Chondrocyte (in vitro differentiated cells): Measurements from ENCODE around the gene IGFBP2. TPM values are rescaled to one million over a fixed set of nuclear protein-coding genes. Genes with fewer than 3 reads are reported as not detected.

Experiments used
- DNase-seq: peaks from one replicate; pipeline ENCODE4 v3.0.0; 2021; ENCODE audit warnings: mixed read lengths, low spot score
- H3K27ac Mint-ChIP-seq: one replicate; pipeline ENCODE4 v1.8.0; 2021; ENCODE audit warnings: mild to moderate bottlenecking, moderate library complexity, mixed read lengths; ENCODE audit not compliant: unreplicated experiment
- H3K27me3 Mint-ChIP-seq: 2 replicates; pipeline ENCODE4 v1.8.0; 2021; ENCODE audit warnings: low read depth, mixed read lengths
- H3K36me3 Mint-ChIP-seq: 2 replicates; pipeline ENCODE4 v1.8.0; 2021; ENCODE audit warnings: low read depth, mixed read lengths
- H3K4me1 Mint-ChIP-seq: 2 replicates; pipeline ENCODE4 v1.8.0; 2021; ENCODE audit warnings: low read depth, mild to moderate bottlenecking, mixed read lengths
- H3K4me3 Mint-ChIP-seq: one replicate; pipeline ENCODE4 v1.8.0; 2021; ENCODE audit warnings: mild to moderate bottlenecking, moderate library complexity, mixed read lengths; ENCODE audit not compliant: unreplicated experiment
- H3K9me3 Mint-ChIP-seq: 2 replicates; pipeline ENCODE4 v1.8.0; 2021; ENCODE audit warnings: low read depth, mixed read lengths
- total RNA-seq: library from RNA; stranded (reverse); gene quantifications from 3 replicates; pipeline ENCODE4 v1.2.1, GENCODE V29; 2021
- TF ChIP-seq, protein P1 (sequence below): fragments of 200-600 bp; sonication (generic); IDR thresholded peaks from 2 replicates; pipeline ENCODE4 v1.5.0; 2021; ENCODE audit warnings: antibody characterized with exemption, mild to moderate bottlenecking, moderate library complexity

The IGFBP2 gene
- total RNA-seq, 1 donor from 2014 or later, result 1,848 TPM

DNA sequence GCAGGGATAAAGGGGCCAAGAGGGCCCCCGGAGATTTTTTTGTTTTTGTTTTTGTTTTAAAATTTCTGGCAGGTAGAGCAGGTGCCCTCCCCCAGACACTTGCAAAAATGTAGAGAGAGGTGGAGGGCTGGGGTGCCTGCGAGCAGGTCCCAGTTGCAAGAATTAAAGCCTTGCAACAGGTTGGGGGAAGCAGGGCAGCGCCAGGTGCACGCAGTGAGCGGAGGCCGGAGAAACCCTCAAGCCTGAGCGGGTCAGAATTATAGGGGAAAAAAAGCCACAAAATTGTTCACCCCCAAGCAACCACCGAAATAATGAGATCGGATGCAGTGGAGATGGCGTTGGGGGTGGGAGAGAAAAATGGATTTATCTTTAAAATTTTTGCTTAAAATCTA, 61.6 kb downstream of the IGFBP2 start:
- Mint-ChIP-seq H3K4me1 (peaks cover 61% of the 10 kb centered on the region), H3K27ac (peak overlapping the region; percentile 90), H3K4me3 (peak overlapping the region; percentile 95), H3K9me3 (no peaks in the 10 kb centered on the region), H3K36me3 (no peaks in the 10 kb centered on the region), H3K27me3 (no peaks in the 10 kb centered on the region)
- DNase-seq, result no peak
- TF ChIP-seq, protein P1, sequence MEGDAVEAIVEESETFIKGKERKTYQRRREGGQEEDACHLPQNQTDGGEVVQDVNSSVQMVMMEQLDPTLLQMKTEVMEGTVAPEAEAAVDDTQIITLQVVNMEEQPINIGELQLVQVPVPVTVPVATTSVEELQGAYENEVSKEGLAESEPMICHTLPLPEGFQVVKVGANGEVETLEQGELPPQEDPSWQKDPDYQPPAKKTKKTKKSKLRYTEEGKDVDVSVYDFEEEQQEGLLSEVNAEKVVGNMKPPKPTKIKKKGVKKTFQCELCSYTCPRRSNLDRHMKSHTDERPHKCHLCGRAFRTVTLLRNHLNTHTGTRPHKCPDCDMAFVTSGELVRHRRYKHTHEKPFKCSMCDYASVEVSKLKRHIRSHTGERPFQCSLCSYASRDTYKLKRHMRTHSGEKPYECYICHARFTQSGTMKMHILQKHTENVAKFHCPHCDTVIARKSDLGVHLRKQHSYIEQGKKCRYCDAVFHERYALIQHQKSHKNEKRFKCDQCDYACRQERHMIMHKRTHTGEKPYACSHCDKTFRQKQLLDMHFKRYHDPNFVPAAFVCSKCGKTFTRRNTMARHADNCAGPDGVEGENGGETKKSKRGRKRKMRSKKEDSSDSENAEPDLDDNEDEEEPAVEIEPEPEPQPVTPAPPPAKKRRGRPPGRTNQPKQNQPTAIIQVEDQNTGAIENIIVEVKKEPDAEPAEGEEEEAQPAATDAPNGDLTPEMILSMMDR, result no peak

DNA sequence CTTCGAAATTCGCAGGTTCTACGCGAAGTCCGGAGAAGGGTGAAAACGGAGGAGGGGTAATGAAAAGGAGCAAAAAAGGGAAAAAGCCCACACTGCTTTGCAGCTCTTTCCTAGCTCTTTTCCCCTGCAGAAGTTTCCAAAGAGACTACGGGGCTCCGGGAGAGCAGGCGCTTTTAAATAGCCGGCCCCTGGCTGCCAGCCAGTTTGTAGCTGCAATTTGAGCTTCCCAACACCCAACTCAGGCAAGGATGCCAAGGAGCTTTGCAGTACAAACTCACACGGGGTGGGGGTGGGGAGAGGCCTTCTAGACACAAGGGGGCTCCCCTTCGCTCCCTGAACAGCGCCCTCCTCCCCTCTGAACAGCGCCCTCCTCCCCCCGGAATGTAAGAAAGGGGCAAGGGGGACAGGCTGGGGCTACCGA, 62.2 kb downstream of the IGFBP2 start, which contains the start of gene IGFBP5:
IGFBP5 (minus strand) TSS at position 149 of the 421 bp plus-strand sequence. CDS start 774 bp downstream, outside the sequence.
- Mint-ChIP-seq H3K4me3 (peak within 1 kb of the TSS; percentile 95), H3K9me3 (no peaks in the 10 kb centered on the region), H3K27ac (peak within 1 kb of the TSS; percentile 93), H3K36me3 (no peaks in the 10 kb centered on the region), H3K4me1 (peaks cover 55% of the 10 kb centered on the region), H3K27me3 (no peaks in the 10 kb centered on the region)
- TF ChIP-seq, protein P1, result peak; percentile 53
- no peak for DNase-seq

- TF ChIP-seq, protein P1, result no peak
Measured at GRCh38 chr2:216696321-216696720, 63.1 kb downstream of the IGFBP2 start.

GRCh38 chr2:216696751-216697560, 63.7 kb downstream of the IGFBP2 start:
- peak overlapping the region; percentile 36 for H3K4me3 Mint-ChIP-seq
- no peak for DNase-seq
- peak overlapping the region; percentile 67 for H3K27ac Mint-ChIP-seq

More at GRCh38 chr2:216696321-216696720, 63.1 kb downstream of the IGFBP2 start:
- no peak for DNase-seq
- no peak overlapping the region for H3K4me3 Mint-ChIP-seq
- no peaks in the 10 kb centered on the region for H3K36me3 Mint-ChIP-seq
- peaks cover 49% of the 10 kb centered on the region for H3K4me1 Mint-ChIP-seq
- no peaks in the 10 kb centered on the region for H3K27me3 Mint-ChIP-seq
- peak overlapping the region; percentile 67 for H3K27ac Mint-ChIP-seq
- no peaks in the 10 kb centered on the region for H3K9me3 Mint-ChIP-seq

DNA sequence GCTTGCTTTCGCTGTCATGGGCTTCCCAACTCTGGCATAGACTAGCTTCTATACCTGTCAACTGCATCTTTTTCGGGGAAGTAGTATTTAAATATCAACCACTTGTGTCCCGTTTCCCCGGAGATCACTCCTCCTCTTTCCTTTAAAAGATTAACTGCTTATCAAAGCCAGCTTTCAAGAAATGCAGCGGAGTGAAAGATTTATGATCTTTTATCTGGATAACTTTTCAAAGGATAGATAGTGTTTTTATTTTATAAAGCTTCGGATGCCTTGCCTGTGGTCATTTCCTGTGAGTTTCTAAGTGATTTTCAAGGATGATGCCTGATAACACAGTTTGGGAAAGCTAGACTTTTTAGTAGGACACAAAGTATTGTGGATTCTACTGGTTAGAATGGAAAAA, 65.1 kb downstream of the IGFBP2 start:
- H3K27ac Mint-ChIP-seq, result no peak overlapping the region
- H3K9me3 Mint-ChIP-seq, result no peaks in the 10 kb centered on the region
- DNase-seq, result no peak

More at GRCh38 chr2:216696751-216697560, 63.7 kb downstream of the IGFBP2 start:
- Mint-ChIP-seq H3K4me1 (peaks cover 50% of the 10 kb centered on the region), H3K9me3 (no peaks in the 10 kb centered on the region), H3K36me3 (no peaks in the 10 kb centered on the region), H3K27me3 (no peaks in the 10 kb centered on the region)
- TF ChIP-seq, protein P1, result peak; percentile 84

More for the DNA sequence above, 65.1 kb downstream of the IGFBP2 start:
- Mint-ChIP-seq H3K27me3 (no peaks in the 10 kb centered on the region), H3K4me3 (no peak overlapping the region), H3K36me3 (no peaks in the 10 kb centered on the region), H3K4me1 (peaks cover 52% of the 10 kb centered on the region)
- TF ChIP-seq, protein P1, result no peak
